Measurements from ENCODE around the gene UTP4. TPM values are rescaled to one million over a fixed set of nuclear protein-coding genes. Genes with fewer than 3 reads are reported as not detected.

UTP4 gene
- total RNA-seq, 1 donor from 2014 or later = 39.3 TPM

- Mint-ChIP-seq H3K36me3 (ENCODE audit: low read depth, unreplicated experiment) (peaks cover 21% of the 10 kb centered on the region), H3K4me3 (ENCODE audit: unreplicated experiment) (no peak overlapping the region), H3K27ac (ENCODE audit: unreplicated experiment) (no peak overlapping the region), H3K9me3 (ENCODE audit: unreplicated experiment) (no peaks in the 10 kb centered on the region), H3K27me3 (ENCODE audit: unreplicated experiment) (peaks cover 3% of the 10 kb centered on the region), H3K4me1 (ENCODE audit: unreplicated experiment) (peaks cover 12% of the 10 kb centered on the region)
- no peak for TF ChIP-seq CTCF (IDR thresholded peaks at IDR 0.05; ENCODE audit: unreplicated experiment)
- no peak for DNase-seq (ENCODE audit: low spot score)
These were observed 15.5 kb upstream of the UTP4 start for GRCh38 chr16:69116906-69117305.

- H3K27me3 Mint-ChIP-seq (ENCODE audit: unreplicated experiment) = peaks cover 3% of the 10 kb centered on the region
- H3K27ac Mint-ChIP-seq (ENCODE audit: unreplicated experiment) = peak overlapping the region; percentile 27
- no peak for DNase-seq (ENCODE audit: low spot score)
- peaks cover 21% of the 10 kb centered on the region for H3K36me3 Mint-ChIP-seq (ENCODE audit: low read depth, unreplicated experiment)
- no peaks in the 10 kb centered on the region for H3K9me3 Mint-ChIP-seq (ENCODE audit: unreplicated experiment)
- peak overlapping the region; percentile 75 for H3K4me3 Mint-ChIP-seq (ENCODE audit: unreplicated experiment)
- TF ChIP-seq CTCF (IDR thresholded peaks at IDR 0.05; ENCODE audit: unreplicated experiment) = no peak
- H3K4me1 Mint-ChIP-seq (ENCODE audit: unreplicated experiment) = peaks cover 12% of the 10 kb centered on the region
These were observed 14.0 kb upstream of the UTP4 start for GRCh38 chr16:69118468-69118867.

- Mint-ChIP-seq H3K9me3 (ENCODE audit: unreplicated experiment) (no peaks in the 10 kb centered on the region), H3K36me3 (ENCODE audit: low read depth, unreplicated experiment) (peaks cover 22% of the 10 kb centered on the region), H3K4me1 (ENCODE audit: unreplicated experiment) (peaks cover 12% of the 10 kb centered on the region), H3K27ac (ENCODE audit: unreplicated experiment) (no peak overlapping the region), H3K27me3 (ENCODE audit: unreplicated experiment) (peaks cover 3% of the 10 kb centered on the region), H3K4me3 (ENCODE audit: unreplicated experiment) (no peak overlapping the region)
- TF ChIP-seq CTCF (IDR thresholded peaks at IDR 0.05; ENCODE audit: unreplicated experiment) = no peak
- DNase-seq (ENCODE audit: low spot score) = no peak
These were observed 13.5 kb upstream of the UTP4 start for GRCh38 chr16:69118994-69119393.

- TF ChIP-seq CTCF (IDR thresholded peaks at IDR 0.05; ENCODE audit: unreplicated experiment) = no peak
- no peak overlapping the region for H3K27ac Mint-ChIP-seq (ENCODE audit: unreplicated experiment)
- H3K9me3 Mint-ChIP-seq (ENCODE audit: unreplicated experiment) = no peaks in the 10 kb centered on the region
- no peak overlapping the region for H3K4me3 Mint-ChIP-seq (ENCODE audit: unreplicated experiment)
- H3K36me3 Mint-ChIP-seq (ENCODE audit: low read depth, unreplicated experiment) = peaks cover 24% of the 10 kb centered on the region
- peaks cover 12% of the 10 kb centered on the region for H3K4me1 Mint-ChIP-seq (ENCODE audit: unreplicated experiment)
- H3K27me3 Mint-ChIP-seq (ENCODE audit: unreplicated experiment) = peaks cover 3% of the 10 kb centered on the region
- DNase-seq (ENCODE audit: low spot score) = no peak
These were observed 12.9 kb upstream of the UTP4 start for GRCh38 chr16:69119536-69119935.

GRCh38 chr16:69120096-69120664 lies 12.3 kb upstream of the UTP4 start:
- no peak overlapping the region for H3K27ac Mint-ChIP-seq (ENCODE audit: unreplicated experiment)
- peaks cover 3% of the 10 kb centered on the region for H3K27me3 Mint-ChIP-seq (ENCODE audit: unreplicated experiment)
- H3K4me3 Mint-ChIP-seq (ENCODE audit: unreplicated experiment) = no peak overlapping the region
- DNase-seq (ENCODE audit: low spot score) = no peak
- no peaks in the 10 kb centered on the region for H3K9me3 Mint-ChIP-seq (ENCODE audit: unreplicated experiment)
- TF ChIP-seq CTCF (IDR thresholded peaks at IDR 0.05; ENCODE audit: unreplicated experiment) = no peak
- H3K36me3 Mint-ChIP-seq (ENCODE audit: low read depth, unreplicated experiment) = peaks cover 24% of the 10 kb centered on the region
- peaks cover 12% of the 10 kb centered on the region for H3K4me1 Mint-ChIP-seq (ENCODE audit: unreplicated experiment)

All from endothelial cell (in vitro differentiated cells).